RWPE2 (cell line): ENCODE data around the gene MICALL2.

ENCODE experiments used
- ATAC-seq: fragments of 200-7000 bp; cut with Tn5 transposase; 3 replicates; pipeline ENCODE4 v1.9.1; 2021; ENCODE audit warnings: low read depth
- DNase-seq: peaks from one replicate; pipeline ENCODE4 v3.0.0-alpha.2; 2020; ENCODE audit warnings: low spot score
- H3K27ac ChIP-seq: fragments of 450-650 bp; 2 replicates; pipeline ENCODE4 v1.5.1; 2017; ENCODE audit warnings: mild to moderate bottlenecking; ENCODE audit not compliant: poor library complexity, severe bottlenecking
- H3K27me3 ChIP-seq: fragments of 250-450 bp; sonication (Bioruptor Pico); 2 replicates; pipeline ENCODE4 v1.5.1; 2021; ENCODE audit warnings: mild to moderate bottlenecking, moderate library complexity; ENCODE audit not compliant: insufficient read depth, poor library complexity, severe bottlenecking
- H3K36me3 ChIP-seq: fragments of 250-450 bp; sonication (Bioruptor Pico); 2 replicates; pipeline ENCODE4 v1.5.1; 2020; ENCODE audit warnings: low read depth, mild to moderate bottlenecking, moderate library complexity
- H3K4me1 ChIP-seq: fragments of 250-450 bp; sonication (Bioruptor Pico); 2 replicates; pipeline ENCODE4 v1.5.1; 2021; ENCODE audit warnings: mild to moderate bottlenecking, moderate library complexity; ENCODE audit not compliant: insufficient read depth, poor library complexity, severe bottlenecking
- H3K4me3 ChIP-seq: fragments of 250-450 bp; sonication (Bioruptor Pico); 2 replicates; pipeline ENCODE4 v1.5.1; 2021; ENCODE audit warnings: mild to moderate bottlenecking, moderate library complexity; ENCODE audit not compliant: severe bottlenecking
- H3K9me3 ChIP-seq: fragments of 250-450 bp; sonication (Bioruptor Pico); 2 replicates; pipeline ENCODE4 v1.5.1; 2021; ENCODE audit warnings: mild to moderate bottlenecking, moderate library complexity; ENCODE audit not compliant: severe bottlenecking
- CTCF ChIP-seq: fragments of 450-650 bp; IDR thresholded peaks from one replicate; pipeline ENCODE4 v1.5.1; 2017; ENCODE audit warnings: mild to moderate bottlenecking, moderate library complexity; ENCODE audit not compliant: poor library complexity, severe bottlenecking

MICALL2 gene

GRCh38 chr7:1455241-1455939 lies 3.9 kb downstream of the MICALL2 start:
- Histone ChIP-seq H3K4me3 (peak overlapping the region; percentile 1), H3K4me1 (peaks cover 24% of the 10 kb centered on the region), H3K27ac (peak overlapping the region; percentile 82), H3K36me3 (peaks cover 3% of the 10 kb centered on the region; the same call in 1 of the 2 replicates), H3K27me3 (no peaks in the 10 kb centered on the region), H3K9me3 (no peaks in the 10 kb centered on the region)
- peak; percentile 49 for ATAC-seq
- DNase-seq: peak; percentile 94
- TF ChIP-seq CTCF: no peak

GRCh38 chr7:1454542-1454941 lies 4.7 kb downstream of the MICALL2 start:
- Histone ChIP-seq H3K27ac (peak overlapping the region; percentile 82), H3K4me1 (peaks cover 19% of the 10 kb centered on the region), H3K4me3 (peak overlapping the region; percentile 1), H3K9me3 (no peaks in the 10 kb centered on the region), H3K36me3 (peaks cover 3% of the 10 kb centered on the region; the same call in 1 of the 2 replicates), H3K27me3 (no peaks in the 10 kb centered on the region)
- TF ChIP-seq CTCF: no peak
- no peak for ATAC-seq
- no peak for DNase-seq

- Histone ChIP-seq H3K4me3 (no peak overlapping the region), H3K9me3 (no peaks in the 10 kb centered on the region), H3K27me3 (no peaks in the 10 kb centered on the region), H3K4me1 (peaks cover 19% of the 10 kb centered on the region), H3K27ac (no peak overlapping the region), H3K36me3 (peaks cover 8% of the 10 kb centered on the region; the same call in 1 of the 2 replicates)
- no peak for DNase-seq
- ATAC-seq: no peak
- no peak for TF ChIP-seq CTCF
These were observed 7.1 kb downstream of the MICALL2 start for GRCh38 chr7:1452205-1452604.

- DNase-seq (no peak), ATAC-seq (no peak)
- H3K4me1 ChIP-seq: peaks cover 14% of the 10 kb centered on the region
- H3K9me3 ChIP-seq: no peaks in the 10 kb centered on the region
- no peak overlapping the region for H3K4me3 ChIP-seq
- H3K36me3 ChIP-seq: peaks cover 8% of the 10 kb centered on the region; the same call in 1 of the 2 replicates
- no peaks in the 10 kb centered on the region for H3K27me3 ChIP-seq
- no peak for TF ChIP-seq CTCF
- H3K27ac ChIP-seq: no peak overlapping the region
These were observed 8.3 kb downstream of the MICALL2 start for GRCh38 chr7:1450987-1451386.

- TF ChIP-seq CTCF: no peak
- Histone ChIP-seq H3K27me3 (no peaks in the 10 kb centered on the region), H3K36me3 (peaks cover 8% of the 10 kb centered on the region; the same call in 1 of the 2 replicates), H3K9me3 (no peaks in the 10 kb centered on the region), H3K4me3 (no peak overlapping the region), H3K27ac (no peak overlapping the region), H3K4me1 (peaks cover 12% of the 10 kb centered on the region)
- no peak for ATAC-seq
- no peak for DNase-seq
These were observed 8.8 kb downstream of the MICALL2 start for GRCh38 chr7:1450431-1450830.
